K562 (cell line): ENCODE results near the gene APBB2. TPM values are rescaled to one million over a fixed set of nuclear protein-coding genes. Genes with fewer than 3 reads are reported as not detected.

ENCODE experiments used
- ATAC-seq: fragments of 200-7000 bp; cut with Tn5 transposase; 3 replicates; pipeline ENCODE4 v1.9.1; 2020; ENCODE audit warnings: moderate library complexity
- BruUV-seq: library from RNA; stranded (reverse); fragments of 400-500 nt; replicated peaks from 2 replicates; lab custom pipeline; 2021; lab: Mats Ljungman, UMichigan
- CTCF ChIA-PET: fragments of 300-600 bp; formaldehyde crosslinking; extraction: SDS; loops from one replicate; lab custom pipeline; 2021; ENCODE audit warnings: low intra/inter-chr PET ratio; lab: Yijun Ruan, JAX
- POLR2A ChIA-PET: fragments of 300-600, 350-650 bp; sonication (Branson Sonifier 250); formaldehyde crosslinking; extraction: SDS; loops from one replicate; lab custom pipeline; 2021; ENCODE audit warnings: antibody characterized with exemption, inconsistent platforms; lab: Yijun Ruan, JAX
- DNase-seq, 4 experiments: peaks; one replicate each; pipeline versions ENCODE4 v3.0.0 to v3.0.0-alpha.2; 2011 to 2018; ENCODE audit warnings: low spot score in 3 of 4, mixed read lengths in 3 of 4; ENCODE audit errors: extremely low read depth in 1 of 4
- FAIRE-seq: peaks from 2 replicates; lab custom pipeline; 2011; peaks lifted over from hg19 to GRCh38; lab: Jason Lieb, UNC
- H2AFZ ChIP-seq: 2 replicates; pipeline ENCODE4 v1.6.0; 2011; ENCODE audit warnings: low read depth, low read length, control low read depth, inconsistent platforms
- H3K27ac ChIP-seq: fragments of 200-600 bp; 3 replicates; pipeline ENCODE4 v1.8.0; 2011; ENCODE audit warnings: low read depth, mild to moderate bottlenecking, control low read depth, inconsistent platforms, low read length, moderate library complexity, mixed read lengths; ENCODE audit errors: extremely low read depth
- H3K27me3 ChIP-seq, 2 experiments: fragments of 300-600 bp in 1 of 2; 2 replicates in 1 of 2; 3 replicates in 1 of 2; pipeline versions ENCODE4 v1.6.0 to v1.8.0; 2011; ENCODE audit warnings: inconsistent platforms in 2 of 2, low read length in 2 of 2, mild to moderate bottlenecking in 1 of 2, mixed read lengths in 1 of 2, moderate library complexity in 1 of 2; ENCODE audit not compliant: control insufficient read depth in 2 of 2, insufficient read depth in 2 of 2
- H3K36me3 ChIP-seq: fragments of 300-600 bp; 3 replicates; pipeline ENCODE4 v1.8.0; 2011; ENCODE audit warnings: mild to moderate bottlenecking, low read length, inconsistent platforms; ENCODE audit not compliant: control insufficient read depth, insufficient read depth
- H3K4me1 ChIP-seq, 2 experiments: fragments of 200-600 bp in 1 of 2; replicated peaks in 1 of 2; 2 replicates in 1 of 2; 3 replicates in 1 of 2; pipeline versions ENCODE4 v1.5.1 to v1.8.0; 2011; ENCODE audit warnings: inconsistent platforms in 2 of 2, low read length in 2 of 2, mild to moderate bottlenecking in 1 of 2, mixed read lengths in 1 of 2, moderate library complexity in 1 of 2; ENCODE audit not compliant: control insufficient read depth in 2 of 2, insufficient read depth in 2 of 2
- H3K4me2 ChIP-seq: 2 replicates; pipeline ENCODE4 v1.6.1; 2011; ENCODE audit warnings: low read length, control low read depth, inconsistent platforms, mixed read lengths; ENCODE audit not compliant: insufficient read depth
- H3K4me3 ChIP-seq: fragments of 200-600 bp; sonication (generic), shearing (Covaris generic); 2 replicates; pipeline ENCODE4 v1.5.1; 2016; ENCODE audit warnings: control low read depth, inconsistent platforms
- H3K79me2 ChIP-seq: fragments of 200-600 bp; 3 replicates; pipeline ENCODE4 v1.8.0; 2011; ENCODE audit warnings: low read length, inconsistent platforms; ENCODE audit not compliant: control insufficient read depth, insufficient read depth
- H3K9ac ChIP-seq, 2 experiments: 2 replicates each; pipeline versions ENCODE4 v1.6.0 to v1.6.1; 2011; ENCODE audit warnings: low read depth in 2 of 2, low read length in 2 of 2, control low read depth in 1 of 2, inconsistent platforms in 1 of 2, mild to moderate bottlenecking in 1 of 2, mixed read lengths in 1 of 2; ENCODE audit not compliant: insufficient read depth in 1 of 2
- H3K9me1 ChIP-seq: one replicate; pipeline ENCODE4 v1.6.0; 2011; ENCODE audit warnings: inconsistent platforms, mild to moderate bottlenecking, low read length, moderate library complexity; ENCODE audit not compliant: control insufficient read depth, insufficient read depth
- H3K9me3 ChIP-seq: replicated peaks from 2 replicates; pipeline ENCODE4 v1.5.1; 2011; ENCODE audit warnings: low read depth, low read length, inconsistent platforms; ENCODE audit not compliant: control insufficient read depth, insufficient read depth
- H4K20me1 ChIP-seq: replicated peaks from 2 replicates; pipeline ENCODE4 v1.6.1; 2011; ENCODE audit warnings: low read length, inconsistent platforms, mixed read lengths; ENCODE audit not compliant: control insufficient read depth, insufficient read depth
- SMARCC2 ChIP-seq: fragments of 450-650 bp; IDR thresholded peaks from 2 replicates; pipeline ENCODE4 v1.6.1; 2017; ENCODE audit warnings: antibody characterized with exemption, moderate library complexity, mild to moderate bottlenecking, low read depth
- SPI1 ChIP-seq: IDR thresholded peaks from 2 replicates; pipeline ENCODE4 v1.6.1; 2011; ENCODE audit warnings: low read depth, low read length, control low read depth, borderline replicate concordance
- ZFX ChIP-seq: sonication (generic); formaldehyde crosslinking; IDR thresholded peaks from 2 replicates; pipeline ENCODE4 v1.8.0; 2022; ENCODE audit warnings: mild to moderate bottlenecking, missing genetic modification reagents, moderate library complexity
- ZNF124 ChIP-seq: sonication (generic); formaldehyde crosslinking; IDR thresholded peaks from 2 replicates; pipeline ENCODE4 v1.8.1; 2022; ENCODE audit warnings: missing genetic modification reagents
- WGBS: fragments of 100-300 bp; shearing (Covaris generic); methylation state at CpG from one replicate; pipeline ENCODE4 v1.1.6; 2016; ENCODE audit warnings: low coverage, mixed read lengths; ENCODE audit not compliant: insufficient coverage; ENCODE audit errors: missing lambda C conversion rate; 5-methylcytosine and 5-hydroxymethylcytosine counted together
- in situ Hi-C: fragments of 300-500 bp; cut with MboI; formaldehyde crosslinking; loops from 4 replicates; pipeline ENCODE4 v1.15.0; 2018; ENCODE audit warnings: inconsistent platforms, mixed read lengths
- intact Hi-C: fragments of 100-400 bp; cut with micrococcal nuclease; formaldehyde crosslinking; loops from 2 replicates; pipeline ENCODE4 v1.14.2; 2022
- polyA plus RNA-seq, 8 experiments: library from polyadenylated mRNA; depleted of rRNA in 4 of 8; stranded (reverse) in 5 of 8; unstranded in 3 of 8; fragments of >200 nt; fragmentation: Nextera tagmentation in 2 of 8; fragmentation: Illumina TruSeq in 1 of 8; extraction: Ambion mirVana in 2 of 8; extraction: Trizol in 1 of 8; gene quantifications; 2 replicates each; pipeline versions ENCODE4 v1.2.1 to v1.2.3, GENCODE V29; 2011 to 2014; ENCODE audit warnings: inconsistent platforms in 1 of 8, missing spikeins in 1 of 8
- total RNA-seq, 7 experiments: library from RNA; depleted of rRNA in 6 of 7; stranded (reverse); fragments of >200 nt in 6 of 7; fragmentation: Illumina TruSeq in 2 of 7; extraction: Trizol in 2 of 7; gene quantifications; 2 replicates each; pipeline versions ENCODE4 v1.2.1 to v1.2.3, GENCODE V29; 2011 to 2021; ENCODE audit warnings: low replicate concordance in 1 of 7
- TF ChIP-seq, protein P1 (sequence below): fragments of 450-650 bp; conservative IDR thresholded peaks from 2 replicates; pipeline ENCODE4 v1.6.1; 2016; ENCODE audit warnings: missing genetic modification characterization, low read depth, mild to moderate bottlenecking, control low read depth, missing compliant biosample characterization
- TF ChIP-seq, protein P2 (sequence below): fragments of 250-450 bp; sonication (Bioruptor Pico); IDR thresholded peaks from 2 replicates; pipeline ENCODE4 v1.8.0; 2021; ENCODE audit warnings: moderate library complexity, mild to moderate bottlenecking, inconsistent platforms
- TF ChIP-seq, protein P3 (sequence below), 3 experiments: fragments of 200-800 bp in 1 of 3; fragments of 250-450 bp in 1 of 3; fragments of 450-650 bp in 1 of 3; sonication (Bioruptor Pico) in 1 of 3; sonication (Bioruptor generic) in 1 of 3; formaldehyde crosslinking in 1 of 3; IDR thresholded peaks; 2 replicates each; pipeline versions ENCODE4 v1.6.1 to v1.8.0; 2016 to 2022; ENCODE audit warnings: mild to moderate bottlenecking in 2 of 3, missing genetic modification characterization in 2 of 3, missing compliant biosample characterization in 1 of 3, moderate library complexity in 1 of 3

The APBB2 gene
- total and polyA plus RNA-seq, 9 of the 15 experiments (the other 6 are each of a cell fraction or from before 2014, with no cell fraction given): 0.08 to 2.1 (median 1.4) TPM

DNA sequence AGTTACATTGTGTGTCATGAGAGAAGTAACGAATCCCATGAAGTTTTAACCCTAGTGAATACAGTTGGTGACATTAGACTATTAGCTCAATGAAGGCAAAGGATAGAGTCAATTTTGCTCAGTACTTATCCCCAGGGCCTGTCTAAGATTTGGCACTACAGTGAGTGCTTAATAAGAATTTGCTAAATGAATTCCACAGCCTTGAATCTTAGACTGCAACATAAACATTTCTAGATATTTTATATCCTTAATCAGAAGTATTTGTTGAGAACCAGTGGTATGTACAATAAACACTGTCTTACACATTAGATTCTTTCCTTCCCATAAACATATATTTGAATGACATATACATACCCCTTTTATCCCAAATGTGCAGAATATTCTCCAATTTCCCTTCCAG is 241.6 kb downstream of the APBB2 start (continued):
- TF ChIP-seq, protein P1, sequence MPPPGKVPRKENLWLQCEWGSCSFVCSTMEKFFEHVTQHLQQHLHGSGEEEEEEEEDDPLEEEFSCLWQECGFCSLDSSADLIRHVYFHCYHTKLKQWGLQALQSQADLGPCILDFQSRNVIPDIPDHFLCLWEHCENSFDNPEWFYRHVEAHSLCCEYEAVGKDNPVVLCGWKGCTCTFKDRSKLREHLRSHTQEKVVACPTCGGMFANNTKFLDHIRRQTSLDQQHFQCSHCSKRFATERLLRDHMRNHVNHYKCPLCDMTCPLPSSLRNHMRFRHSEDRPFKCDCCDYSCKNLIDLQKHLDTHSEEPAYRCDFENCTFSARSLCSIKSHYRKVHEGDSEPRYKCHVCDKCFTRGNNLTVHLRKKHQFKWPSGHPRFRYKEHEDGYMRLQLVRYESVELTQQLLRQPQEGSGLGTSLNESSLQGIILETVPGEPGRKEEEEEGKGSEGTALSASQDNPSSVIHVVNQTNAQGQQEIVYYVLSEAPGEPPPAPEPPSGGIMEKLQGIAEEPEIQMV (tag): no peak
- TF ChIP-seq SPI1: no peak
- TF ChIP-seq, protein P2, sequence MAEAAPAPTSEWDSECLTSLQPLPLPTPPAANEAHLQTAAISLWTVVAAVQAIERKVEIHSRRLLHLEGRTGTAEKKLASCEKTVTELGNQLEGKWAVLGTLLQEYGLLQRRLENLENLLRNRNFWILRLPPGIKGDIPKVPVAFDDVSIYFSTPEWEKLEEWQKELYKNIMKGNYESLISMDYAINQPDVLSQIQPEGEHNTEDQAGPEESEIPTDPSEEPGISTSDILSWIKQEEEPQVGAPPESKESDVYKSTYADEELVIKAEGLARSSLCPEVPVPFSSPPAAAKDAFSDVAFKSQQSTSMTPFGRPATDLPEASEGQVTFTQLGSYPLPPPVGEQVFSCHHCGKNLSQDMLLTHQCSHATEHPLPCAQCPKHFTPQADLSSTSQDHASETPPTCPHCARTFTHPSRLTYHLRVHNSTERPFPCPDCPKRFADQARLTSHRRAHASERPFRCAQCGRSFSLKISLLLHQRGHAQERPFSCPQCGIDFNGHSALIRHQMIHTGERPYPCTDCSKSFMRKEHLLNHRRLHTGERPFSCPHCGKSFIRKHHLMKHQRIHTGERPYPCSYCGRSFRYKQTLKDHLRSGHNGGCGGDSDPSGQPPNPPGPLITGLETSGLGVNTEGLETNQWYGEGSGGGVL (CRISPR knock-in tag): no peak

DNA sequence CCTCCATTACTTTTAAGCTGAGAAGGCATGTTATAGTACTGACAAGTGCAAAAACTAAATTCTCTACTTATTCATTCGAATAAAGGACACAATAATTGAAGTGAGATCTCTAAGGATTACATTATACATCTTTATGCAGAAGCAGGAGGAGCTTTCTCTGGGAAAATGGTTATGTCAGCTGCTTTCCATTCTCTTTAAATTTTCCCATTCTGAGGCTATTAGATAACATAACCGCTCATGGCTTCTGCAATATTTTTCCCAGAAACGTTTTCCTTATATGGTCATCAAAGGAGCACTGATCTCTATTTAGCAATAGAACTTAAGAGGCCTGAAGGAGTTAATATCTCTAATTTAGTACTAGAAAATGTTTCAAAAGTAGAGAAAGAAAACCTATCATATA is 243.0 kb downstream of the APBB2 start:
- Histone ChIP-seq H3K4me1 (no peaks in the 10 kb centered on the region), H3K9me3 (no peaks in the 10 kb centered on the region), H3K9me1 (no peaks in the 10 kb centered on the region), H3K27ac (no peak overlapping the region), H4K20me1 (no peaks in the 10 kb centered on the region), H3K36me3 (no peaks in the 10 kb centered on the region), H3K4me3 (no peak overlapping the region), H3K4me2 (no peak overlapping the region), H2AFZ (no peak overlapping the region), H3K9ac (no peak overlapping the region), H3K27me3 (no peaks in the 10 kb centered on the region), H3K79me2 (no peaks in the 10 kb centered on the region)
- BruUV-seq: no TSS peak
- POLR2A ChIA-PET: no interaction called here
- no peak for TF ChIP-seq SMARCC2
- no peak for TF ChIP-seq ZFX
- TF ChIP-seq, protein P3, sequence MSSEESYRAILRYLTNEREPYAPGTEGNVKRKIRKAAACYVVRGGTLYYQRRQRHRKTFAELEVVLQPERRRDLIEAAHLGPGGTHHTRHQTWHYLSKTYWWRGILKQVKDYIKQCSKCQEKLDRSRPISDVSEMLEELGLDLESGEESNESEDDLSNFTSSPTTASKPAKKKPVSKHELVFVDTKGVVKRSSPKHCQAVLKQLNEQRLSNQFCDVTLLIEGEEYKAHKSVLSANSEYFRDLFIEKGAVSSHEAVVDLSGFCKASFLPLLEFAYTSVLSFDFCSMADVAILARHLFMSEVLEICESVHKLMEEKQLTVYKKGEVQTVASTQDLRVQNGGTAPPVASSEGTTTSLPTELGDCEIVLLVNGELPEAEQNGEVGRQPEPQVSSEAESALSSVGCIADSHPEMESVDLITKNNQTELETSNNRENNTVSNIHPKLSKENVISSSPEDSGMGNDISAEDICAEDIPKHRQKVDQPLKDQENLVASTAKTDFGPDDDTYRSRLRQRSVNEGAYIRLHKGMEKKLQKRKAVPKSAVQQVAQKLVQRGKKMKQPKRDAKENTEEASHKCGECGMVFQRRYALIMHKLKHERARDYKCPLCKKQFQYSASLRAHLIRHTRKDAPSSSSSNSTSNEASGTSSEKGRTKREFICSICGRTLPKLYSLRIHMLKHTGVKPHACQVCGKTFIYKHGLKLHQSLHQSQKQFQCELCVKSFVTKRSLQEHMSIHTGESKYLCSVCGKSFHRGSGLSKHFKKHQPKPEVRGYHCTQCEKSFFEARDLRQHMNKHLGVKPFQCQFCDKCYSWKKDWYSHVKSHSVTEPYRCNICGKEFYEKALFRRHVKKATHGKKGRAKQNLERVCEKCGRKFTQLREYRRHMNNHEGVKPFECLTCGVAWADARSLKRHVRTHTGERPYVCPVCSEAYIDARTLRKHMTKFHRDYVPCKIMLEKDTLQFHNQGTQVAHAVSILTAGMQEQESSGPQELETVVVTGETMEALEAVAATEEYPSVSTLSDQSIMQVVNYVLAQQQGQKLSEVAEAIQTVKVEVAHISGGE (CRISPR knock-in tag; IDR thresholded peaks at IDR 0.05): no peak
- no peak for TF ChIP-seq ZNF124 (CRISPR knock-in tag)
- DNase-seq (no peak), FAIRE-seq (no peak), ATAC-seq (no peak)
- in situ Hi-C loops: loop anchor here (10.0 kb wide), 1 partner anchor 243 kb away; the partner anchor contains the start of gene APBB2
- intact Hi-C loops: no loop called here
- CTCF ChIA-PET: no interaction called here
- 0% methylated on average over 3 of the region's 3 CpGs for WGBS
